ENCODE data around the gene CAPN9. TPM values are rescaled to one million over a fixed set of nuclear protein-coding genes. Genes with fewer than 3 reads are reported as not detected.

The CAPN9 gene
- total and polyA plus RNA-seq, 9 of the 15 experiments (the other 6 are each of a cell fraction or from before 2014, with no cell fraction given): not detected

DNA sequence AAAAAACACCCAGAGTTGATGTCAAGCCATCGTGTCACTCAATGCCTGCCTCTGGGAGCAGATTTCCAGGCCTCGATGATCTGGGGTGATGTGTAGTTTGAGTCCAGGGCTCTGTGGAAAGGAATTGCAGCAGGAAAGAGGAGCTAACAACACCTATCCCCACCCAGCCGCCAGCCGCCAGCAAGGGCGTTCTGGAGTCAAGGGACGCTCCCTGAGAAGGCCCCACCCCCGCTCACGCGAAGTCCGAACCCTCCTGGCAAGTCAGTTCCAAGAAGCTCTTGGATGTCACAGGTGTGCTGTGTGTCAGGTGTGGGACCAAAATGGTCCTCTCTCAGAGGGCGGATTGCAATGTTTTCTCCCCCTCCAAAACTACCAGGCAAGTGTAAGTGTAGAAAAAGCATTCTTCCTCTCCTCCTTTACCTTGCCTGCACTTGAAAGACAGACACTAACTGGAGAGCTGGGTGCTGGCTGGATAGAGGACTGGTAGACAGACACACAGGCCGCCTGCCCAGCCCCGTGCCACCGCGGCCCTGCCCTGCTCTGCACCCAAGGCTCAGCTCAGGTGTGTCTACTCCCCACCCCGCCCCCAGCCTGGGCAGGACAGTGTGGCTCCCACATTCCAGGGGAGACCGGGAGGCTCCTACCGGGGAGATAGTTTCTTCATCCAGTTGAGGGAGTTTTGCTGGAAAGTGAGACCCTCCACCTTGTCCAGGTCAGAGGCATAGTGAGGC lies 41.7 kb upstream of the CAPN9 start (continued):
- TF ChIP-seq, protein P1, sequence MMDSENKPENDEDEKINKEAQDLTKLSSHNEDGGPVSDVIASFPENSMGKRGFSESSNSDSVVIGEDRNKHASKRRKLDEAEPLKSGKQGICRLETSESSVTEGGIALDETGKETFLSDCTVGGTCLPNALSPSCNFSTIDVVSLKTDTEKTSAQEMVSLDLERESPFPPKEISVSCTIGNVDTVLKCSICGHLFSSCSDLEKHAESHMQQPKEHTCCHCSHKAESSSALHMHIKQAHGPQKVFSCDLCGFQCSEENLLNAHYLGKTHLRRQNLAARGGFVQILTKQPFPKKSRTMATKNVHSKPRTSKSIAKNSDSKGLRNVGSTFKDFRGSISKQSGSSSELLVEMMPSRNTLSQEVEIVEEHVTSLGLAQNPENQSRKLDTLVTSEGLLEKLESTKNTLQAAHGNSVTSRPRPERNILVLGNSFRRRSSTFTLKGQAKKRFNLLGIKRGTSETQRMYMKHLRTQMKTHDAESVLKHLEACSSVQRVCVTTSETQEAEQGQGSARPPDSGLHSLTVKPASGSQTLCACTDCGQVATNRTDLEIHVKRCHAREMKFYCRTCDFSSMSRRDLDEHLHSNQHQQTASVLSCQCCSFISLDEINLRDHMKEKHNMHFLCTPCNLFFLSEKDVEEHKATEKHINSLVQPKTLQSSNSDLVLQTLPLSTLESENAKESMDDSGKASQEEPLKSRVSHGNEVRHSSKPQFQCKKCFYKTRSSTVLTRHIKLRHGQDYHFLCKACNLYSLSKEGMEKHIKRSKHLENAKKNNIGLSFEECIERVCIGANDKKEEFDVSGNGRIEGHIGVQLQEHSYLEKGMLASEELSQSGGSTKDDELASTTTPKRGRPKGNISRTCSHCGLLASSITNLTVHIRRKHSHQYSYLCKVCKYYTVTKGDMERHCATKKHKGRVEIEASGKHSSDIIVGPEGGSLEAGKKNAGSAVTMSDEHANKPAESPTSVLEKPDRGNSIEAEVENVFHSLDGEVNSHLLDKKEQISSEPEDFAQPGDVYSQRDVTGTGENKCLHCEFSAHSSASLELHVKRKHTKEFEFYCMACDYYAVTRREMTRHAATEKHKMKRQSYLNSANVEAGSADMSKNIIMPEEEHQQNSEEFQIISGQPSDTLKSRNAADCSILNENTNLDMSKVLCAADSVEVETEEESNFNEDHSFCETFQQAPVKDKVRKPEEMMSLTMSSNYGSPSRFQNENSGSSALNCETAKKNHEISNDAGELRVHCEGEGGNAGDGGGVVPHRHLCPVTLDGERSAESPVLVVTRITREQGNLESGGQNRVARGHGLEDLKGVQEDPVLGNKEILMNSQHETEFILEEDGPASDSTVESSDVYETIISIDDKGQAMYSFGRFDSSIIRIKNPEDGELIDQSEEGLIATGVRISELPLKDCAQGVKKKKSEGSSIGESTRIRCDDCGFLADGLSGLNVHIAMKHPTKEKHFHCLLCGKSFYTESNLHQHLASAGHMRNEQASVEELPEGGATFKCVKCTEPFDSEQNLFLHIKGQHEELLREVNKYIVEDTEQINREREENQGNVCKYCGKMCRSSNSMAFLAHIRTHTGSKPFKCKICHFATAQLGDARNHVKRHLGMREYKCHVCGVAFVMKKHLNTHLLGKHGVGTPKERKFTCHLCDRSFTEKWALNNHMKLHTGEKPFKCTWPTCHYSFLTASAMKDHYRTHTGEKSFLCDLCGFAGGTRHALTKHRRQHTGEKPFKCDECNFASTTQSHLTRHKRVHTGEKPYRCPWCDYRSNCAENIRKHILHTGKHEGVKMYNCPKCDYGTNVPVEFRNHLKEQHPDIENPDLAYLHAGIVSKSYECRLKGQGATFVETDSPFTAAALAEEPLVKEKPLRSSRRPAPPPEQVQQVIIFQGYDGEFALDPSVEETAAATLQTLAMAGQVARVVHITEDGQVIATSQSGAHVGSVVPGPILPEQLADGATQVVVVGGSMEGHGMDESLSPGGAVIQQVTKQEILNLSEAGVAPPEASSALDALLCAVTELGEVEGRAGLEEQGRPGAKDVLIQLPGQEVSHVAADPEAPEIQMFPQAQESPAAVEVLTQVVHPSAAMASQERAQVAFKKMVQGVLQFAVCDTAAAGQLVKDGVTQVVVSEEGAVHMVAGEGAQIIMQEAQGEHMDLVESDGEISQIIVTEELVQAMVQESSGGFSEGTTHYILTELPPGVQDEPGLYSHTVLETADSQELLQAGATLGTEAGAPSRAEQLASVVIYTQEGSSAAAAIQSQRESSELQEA (IDR thresholded peaks at IDR 0.05; ENCODE audit: low read depth): no peak
- no peak for TF ChIP-seq GABPB2 (CRISPR knock-in tag; conservative IDR thresholded peaks at IDR 0.05)
- no peak for TF ChIP-seq KLF1 (tag; IDR thresholded peaks at IDR 0.05)
- TF ChIP-seq ZNF79 (CRISPR knock-in tag; IDR thresholded peaks at IDR 0.05; ENCODE audit: low read depth): no peak
- no peak for TF ChIP-seq ASH1L (IDR thresholded peaks at IDR 0.05; ENCODE audit: borderline replicate concordance, low read depth, partially characterized antibody)
- no peak for TF ChIP-seq TOE1 (IDR thresholded peaks at IDR 0.05; ENCODE audit: borderline replicate concordance)
- TF ChIP-seq TOE1 (CRISPR knock-in tag; IDR thresholded peaks at IDR 0.05; ENCODE audit: borderline replicate concordance, low read depth): no peak
